Body of pancreas (tissue), 4 donors: ENCODE measurements around the gene GPR176.

ENCODE experiments used
- POLR2A ChIP-seq, 3 donors: fragments of 450-650 bp; IDR thresholded peaks; one replicate each; pipeline ENCODE4 v1.6.1; 2016; ENCODE audit warnings: antibody characterized with exemption in 3 of 3, mild to moderate bottlenecking in 2 of 3
- TF ChIP-seq, protein P1 (sequence below), 7 experiments: fragments of 450-650 bp in 4 of 7; fragments of 200-600 bp in 3 of 7; sonication (generic) in 3 of 7; IDR thresholded peaks; one replicate each; pipeline ENCODE4 v1.5.1; 2016 to 2019; ENCODE audit warnings: antibody characterized with exemption in 7 of 7

DNA sequence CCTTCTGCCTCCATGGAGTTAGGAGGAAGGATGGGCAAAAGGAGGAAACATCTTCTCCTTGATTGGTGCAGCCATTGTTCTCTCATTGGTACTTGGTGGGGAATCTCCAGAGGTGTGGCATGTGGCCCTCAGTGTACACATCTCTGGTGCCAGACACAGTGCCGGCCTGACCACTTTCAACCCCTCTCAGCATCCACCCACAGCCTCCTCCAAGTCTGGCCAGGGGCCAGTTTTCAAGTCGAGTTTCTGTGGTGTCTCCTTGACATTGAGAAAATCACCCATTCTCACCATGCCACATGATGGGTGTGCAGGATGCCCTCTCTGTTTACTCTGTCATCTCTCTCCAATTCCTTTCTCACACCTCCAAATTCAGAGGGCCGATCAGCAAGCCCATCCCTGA, 124.6 kb downstream of the GPR176 start:
- TF ChIP-seq, protein P1, sequence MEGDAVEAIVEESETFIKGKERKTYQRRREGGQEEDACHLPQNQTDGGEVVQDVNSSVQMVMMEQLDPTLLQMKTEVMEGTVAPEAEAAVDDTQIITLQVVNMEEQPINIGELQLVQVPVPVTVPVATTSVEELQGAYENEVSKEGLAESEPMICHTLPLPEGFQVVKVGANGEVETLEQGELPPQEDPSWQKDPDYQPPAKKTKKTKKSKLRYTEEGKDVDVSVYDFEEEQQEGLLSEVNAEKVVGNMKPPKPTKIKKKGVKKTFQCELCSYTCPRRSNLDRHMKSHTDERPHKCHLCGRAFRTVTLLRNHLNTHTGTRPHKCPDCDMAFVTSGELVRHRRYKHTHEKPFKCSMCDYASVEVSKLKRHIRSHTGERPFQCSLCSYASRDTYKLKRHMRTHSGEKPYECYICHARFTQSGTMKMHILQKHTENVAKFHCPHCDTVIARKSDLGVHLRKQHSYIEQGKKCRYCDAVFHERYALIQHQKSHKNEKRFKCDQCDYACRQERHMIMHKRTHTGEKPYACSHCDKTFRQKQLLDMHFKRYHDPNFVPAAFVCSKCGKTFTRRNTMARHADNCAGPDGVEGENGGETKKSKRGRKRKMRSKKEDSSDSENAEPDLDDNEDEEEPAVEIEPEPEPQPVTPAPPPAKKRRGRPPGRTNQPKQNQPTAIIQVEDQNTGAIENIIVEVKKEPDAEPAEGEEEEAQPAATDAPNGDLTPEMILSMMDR (IDR thresholded peaks at IDR 0.05): no peak
- TF ChIP-seq POLR2A (IDR thresholded peaks at IDR 0.05): no peak
